Measurements from ENCODE around the gene ZNF865. TPM values are rescaled to one million over a fixed set of nuclear protein-coding genes. Genes with fewer than 3 reads are reported as not detected.

The ZNF865 gene
- total RNA-seq, 3 donors from 2014 or later, result 12.7 to 18.5 (median 13.2) TPM

DNA sequence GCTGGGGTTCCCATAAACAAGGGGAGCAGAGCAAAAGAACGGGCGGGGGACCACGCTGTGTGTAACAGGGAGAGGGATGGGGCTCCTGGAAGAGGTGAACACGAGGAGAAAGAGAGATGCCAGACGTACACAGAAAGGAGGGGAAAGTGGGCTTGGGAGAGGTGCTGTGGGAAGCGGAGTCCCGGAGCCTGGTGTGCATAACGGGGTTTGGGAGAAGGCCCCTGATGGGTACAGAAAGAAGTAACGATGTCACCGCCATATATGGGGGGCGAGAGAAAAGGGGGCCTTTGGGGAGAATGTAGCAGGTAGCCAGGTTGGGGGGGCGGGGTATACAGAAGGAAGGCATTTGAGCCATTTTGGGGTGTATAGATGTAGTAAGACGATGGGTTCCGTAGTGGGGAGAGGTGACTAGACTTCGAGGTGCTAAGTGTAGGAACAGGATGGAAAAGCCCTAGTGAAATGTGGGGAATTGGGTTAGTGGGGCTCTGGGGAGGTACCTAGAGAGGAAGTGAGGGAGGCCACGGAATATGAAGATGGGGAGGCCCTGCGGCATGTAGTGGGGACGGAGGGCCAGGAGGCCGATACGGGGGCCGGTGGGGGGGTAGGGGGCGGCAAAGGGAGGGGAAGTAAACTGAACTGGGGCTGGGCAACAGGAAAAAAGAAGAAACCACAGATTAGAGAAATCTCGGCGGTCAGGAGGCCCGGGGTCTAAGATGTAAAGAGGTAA is 36.1 kb downstream of the ZNF865 start:
- H3K36me3 ChIP-seq (ENCODE audit: low read depth), result no peaks in the 10 kb centered on the region
- ATAC-seq, result peak; percentile 0

DNA sequence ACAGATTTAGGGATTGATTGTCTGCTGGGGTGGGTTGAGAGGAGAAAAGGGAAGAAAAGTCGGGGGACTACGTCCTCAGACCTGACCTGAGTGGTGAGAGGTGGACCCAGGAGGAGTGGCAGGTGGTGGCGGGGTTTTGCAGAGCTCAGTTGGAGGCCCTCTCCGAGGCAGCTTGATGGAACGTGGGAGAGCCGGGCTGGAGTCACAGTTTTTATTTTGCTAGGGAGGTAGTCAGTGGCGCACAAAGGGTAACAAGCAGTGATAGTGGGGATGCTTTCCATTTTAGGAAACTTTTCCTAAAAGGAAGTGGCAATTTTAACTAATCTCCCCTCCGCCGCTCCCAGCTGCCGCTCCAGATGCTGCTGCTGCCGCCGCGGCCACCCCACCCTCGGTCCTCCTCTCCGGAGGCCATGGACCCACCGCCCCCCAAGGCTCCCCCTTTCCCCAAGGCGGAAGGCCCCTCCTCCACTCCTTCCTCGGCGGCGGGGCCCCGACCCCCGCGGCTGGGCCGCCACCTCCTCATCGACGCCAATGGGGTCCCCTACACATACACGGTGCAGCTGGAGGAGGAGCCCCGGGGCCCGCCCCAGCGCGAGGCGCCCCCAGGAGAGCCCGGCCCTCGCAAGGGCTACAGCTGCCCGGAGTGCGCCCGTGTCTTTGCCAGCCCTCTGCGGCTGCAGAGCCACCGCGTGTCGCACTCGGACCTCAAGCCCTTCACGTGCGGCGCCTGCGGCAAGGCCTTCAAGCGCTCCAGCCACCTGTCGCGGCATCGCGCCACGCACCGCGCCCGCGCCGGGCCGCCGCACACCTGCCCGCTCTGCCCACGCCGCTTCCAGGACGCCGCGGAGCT is 36.9 kb downstream of the ZNF865 start:
- peaks cover 29% of the 10 kb centered on the region for H3K4me1 ChIP-seq (ENCODE audit: low read depth)
- TF ChIP-seq, protein P1, sequence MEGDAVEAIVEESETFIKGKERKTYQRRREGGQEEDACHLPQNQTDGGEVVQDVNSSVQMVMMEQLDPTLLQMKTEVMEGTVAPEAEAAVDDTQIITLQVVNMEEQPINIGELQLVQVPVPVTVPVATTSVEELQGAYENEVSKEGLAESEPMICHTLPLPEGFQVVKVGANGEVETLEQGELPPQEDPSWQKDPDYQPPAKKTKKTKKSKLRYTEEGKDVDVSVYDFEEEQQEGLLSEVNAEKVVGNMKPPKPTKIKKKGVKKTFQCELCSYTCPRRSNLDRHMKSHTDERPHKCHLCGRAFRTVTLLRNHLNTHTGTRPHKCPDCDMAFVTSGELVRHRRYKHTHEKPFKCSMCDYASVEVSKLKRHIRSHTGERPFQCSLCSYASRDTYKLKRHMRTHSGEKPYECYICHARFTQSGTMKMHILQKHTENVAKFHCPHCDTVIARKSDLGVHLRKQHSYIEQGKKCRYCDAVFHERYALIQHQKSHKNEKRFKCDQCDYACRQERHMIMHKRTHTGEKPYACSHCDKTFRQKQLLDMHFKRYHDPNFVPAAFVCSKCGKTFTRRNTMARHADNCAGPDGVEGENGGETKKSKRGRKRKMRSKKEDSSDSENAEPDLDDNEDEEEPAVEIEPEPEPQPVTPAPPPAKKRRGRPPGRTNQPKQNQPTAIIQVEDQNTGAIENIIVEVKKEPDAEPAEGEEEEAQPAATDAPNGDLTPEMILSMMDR (IDR thresholded peaks at IDR 0.05), result no peak
- peak; percentile 37 to 73 (median 64) for DNase-seq
- intact Hi-C loops (cut with DNase I, micrococcal nuclease), result no loop called here
- no peaks in the 10 kb centered on the region for H3K36me3 ChIP-seq (ENCODE audit: low read depth)
- H3K9me3 ChIP-seq, result no peaks in the 10 kb centered on the region
- no peak overlapping the region for H3K4me3 ChIP-seq
- peak; percentile 19 for ATAC-seq

More for the DNA sequence above, 36.1 kb downstream of the ZNF865 start:
- intact Hi-C loops (cut with DNase I, micrococcal nuclease), result no loop called here
- Histone ChIP-seq H3K4me1 (ENCODE audit: low read depth) (peaks cover 30% of the 10 kb centered on the region), H3K9me3 (no peaks in the 10 kb centered on the region), H3K4me3 (peak overlapping the region; percentile 46)
- TF ChIP-seq, protein P1 (IDR thresholded peaks at IDR 0.05), result no peak
- DNase-seq, result peak in 1 of 3 donors; percentile 41

DNA sequence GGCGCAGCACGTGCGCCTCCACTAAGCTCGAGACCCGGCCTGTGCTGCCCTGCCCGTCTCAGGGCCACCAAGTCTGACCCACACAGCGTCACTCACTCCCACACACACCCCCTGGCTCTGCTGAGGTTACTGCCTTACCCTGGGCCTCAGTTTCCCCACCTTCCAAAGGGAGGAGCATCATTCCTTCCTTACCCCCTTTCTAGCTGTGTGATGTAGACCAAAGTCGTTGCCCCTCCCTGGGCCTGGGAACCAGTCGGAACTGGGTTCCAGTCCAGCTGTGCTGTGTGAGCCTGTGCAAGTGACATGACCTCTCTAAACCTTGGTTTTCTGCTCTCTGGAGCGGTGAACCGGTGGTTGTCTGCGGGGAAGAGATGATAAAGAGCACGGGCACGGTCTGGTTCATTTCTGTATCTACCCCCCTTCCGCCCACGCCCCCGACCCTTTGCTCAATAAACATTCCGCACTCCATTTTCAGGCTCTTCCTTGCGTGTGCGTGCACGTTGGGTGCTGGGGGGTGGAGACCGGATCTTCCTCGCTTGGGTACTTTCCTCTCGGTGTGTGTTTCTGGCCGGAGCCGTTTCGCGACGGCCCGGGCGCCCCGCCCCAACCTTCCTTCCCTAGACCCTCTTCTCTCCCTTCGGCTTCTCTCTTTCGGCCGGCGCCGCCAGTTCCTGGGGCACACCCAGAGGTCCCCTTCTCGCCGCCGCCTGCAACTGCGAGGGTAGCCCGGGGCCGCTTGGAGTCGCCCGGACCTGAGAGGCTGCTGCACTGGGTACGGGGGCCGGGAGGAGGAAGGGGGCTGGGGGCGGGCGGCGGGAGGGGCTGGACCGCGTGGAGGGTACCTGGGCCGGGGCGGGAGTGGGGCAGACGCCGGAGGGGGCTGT is 37.8 kb downstream of the ZNF865 start, which contains the start of gene ZNF581:
ZNF581 (plus strand) TSS at position 647 of the 884 bp plus-strand sequence. CDS start 923 bp downstream, outside the sequence.
- intact Hi-C loops (cut with DNase I, micrococcal nuclease), result no loop called here
- TF ChIP-seq, protein P1 (IDR thresholded peaks at IDR 0.05), result no peak
- peaks cover 31% of the 10 kb centered on the region for H3K4me1 ChIP-seq (ENCODE audit: low read depth)

DNA sequence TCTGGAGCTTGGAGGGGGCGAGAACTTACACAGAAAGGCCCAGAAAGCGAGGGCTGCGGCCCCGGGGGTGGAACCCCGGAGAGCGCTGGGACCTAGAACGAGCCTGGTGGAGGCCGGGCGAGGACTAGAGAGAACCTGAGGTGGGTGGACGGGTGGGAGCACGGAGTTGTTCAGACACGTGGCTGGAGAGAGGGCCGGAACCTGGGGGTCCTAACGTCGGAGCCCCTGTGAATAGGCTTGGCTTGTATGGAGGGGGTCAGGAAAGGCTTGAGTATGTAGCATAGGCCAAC is 38.4 kb downstream of the ZNF865 start:
- intact Hi-C loops (cut with DNase I, micrococcal nuclease), result no loop called here
- no peak for ATAC-seq
- Histone ChIP-seq H3K4me3 (peak overlapping the region; percentile 68), H3K36me3 (ENCODE audit: low read depth) (no peaks in the 10 kb centered on the region), H3K9me3 (no peaks in the 10 kb centered on the region), H3K4me1 (ENCODE audit: low read depth) (peaks cover 35% of the 10 kb centered on the region)
- TF ChIP-seq, protein P1 (IDR thresholded peaks at IDR 0.05), result no peak
- peak; percentile 26 to 61 (median 58) for DNase-seq

More for the DNA sequence above, 37.8 kb downstream of the ZNF865 start, which contains the start of gene ZNF581:
- peak within 1 kb of the TSS; percentile 68 for H3K4me3 ChIP-seq
- H3K9me3 ChIP-seq, result no peaks in the 10 kb centered on the region
- ATAC-seq (peak; percentile 74), DNase-seq (peak; percentile 82 to 89 (median 87))
- no peaks in the 10 kb centered on the region for H3K36me3 ChIP-seq (ENCODE audit: low read depth)

DNA sequence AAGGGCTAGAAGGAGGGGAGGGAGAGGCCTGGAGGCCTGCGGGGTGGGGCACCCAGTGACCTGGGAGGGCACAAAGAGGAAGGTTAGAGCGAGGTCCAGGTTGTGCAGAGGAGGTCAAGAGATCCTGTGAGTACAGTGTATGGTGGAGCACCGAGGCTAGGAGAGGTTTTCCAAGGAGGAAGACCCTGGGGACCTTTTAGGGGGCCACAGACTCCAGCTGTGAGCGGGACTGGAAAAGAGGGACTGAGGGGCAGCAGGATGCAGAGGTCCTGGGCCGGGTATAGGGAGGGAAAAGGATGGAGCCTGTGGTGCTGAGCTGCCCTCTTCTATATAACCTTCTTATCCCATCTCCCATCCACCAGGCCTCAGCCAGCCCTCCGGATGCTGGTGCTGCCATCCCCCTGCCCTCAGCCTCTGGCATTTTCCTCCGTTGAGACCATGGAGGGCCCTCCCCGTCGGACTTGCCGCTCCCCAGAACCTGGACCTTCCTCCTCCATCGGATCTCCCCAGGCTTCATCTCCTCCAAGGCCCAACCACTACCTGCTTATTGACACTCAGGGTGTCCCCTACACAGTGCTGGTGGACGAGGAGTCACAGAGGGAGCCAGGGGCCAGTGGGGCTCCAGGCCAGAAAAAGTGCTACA is 38.9 kb downstream of the ZNF865 start:
- H3K4me1 ChIP-seq (ENCODE audit: low read depth), result peaks cover 36% of the 10 kb centered on the region

More for the DNA sequence above, 38.9 kb downstream of the ZNF865 start:
- Histone ChIP-seq H3K4me3 (peak overlapping the region; percentile 68), H3K9me3 (no peaks in the 10 kb centered on the region), H3K36me3 (ENCODE audit: low read depth) (no peaks in the 10 kb centered on the region)
- DNase-seq (no peak), ATAC-seq (no peak)
- TF ChIP-seq, protein P1 (IDR thresholded peaks at IDR 0.05), result no peak
- intact Hi-C loops (cut with DNase I, micrococcal nuclease), result no loop called here
